ENCODE results near the gene KCNC1.

The KCNC1 gene

GRCh38 chr11:17805873-17806272 is 71.3 kb downstream of the KCNC1 start:
- no peak overlapping the region for H3K27ac ChIP-seq (ENCODE audit: low read depth, low read length)
- H3K4me3 ChIP-seq (ENCODE audit: low read depth in 1 of 2, low read length in 2 of 2): no peak overlapping the region
- H3K9me3 ChIP-seq (ENCODE audit: low read length): no peaks in the 10 kb centered on the region
- no peaks in the 10 kb centered on the region for H3K36me3 ChIP-seq (ENCODE audit: insufficient read depth, low read length)
- H3K9ac ChIP-seq (ENCODE audit: low read length): no peak overlapping the region
- H3K4me1 ChIP-seq (ENCODE audit: insufficient read depth, low read length): no peaks in the 10 kb centered on the region
- H3K27me3 ChIP-seq (ENCODE audit: control insufficient read depth in 1 of 2, insufficient read depth in 2 of 2, low read length in 2 of 2): no peaks in the 10 kb centered on the region

- Histone ChIP-seq H3K9ac (ENCODE audit: low read length) (no peak overlapping the region), H3K27me3 (ENCODE audit: control insufficient read depth in 1 of 2, insufficient read depth in 2 of 2, low read length in 2 of 2) (no peaks in the 10 kb centered on the region), H3K4me3 (ENCODE audit: low read depth in 1 of 2, low read length in 2 of 2) (no peak overlapping the region), H3K27ac (ENCODE audit: low read depth, low read length) (no peak overlapping the region), H3K9me3 (ENCODE audit: low read length) (no peaks in the 10 kb centered on the region), H3K4me1 (ENCODE audit: insufficient read depth, low read length) (peaks cover 4% of the 10 kb centered on the region), H3K36me3 (ENCODE audit: insufficient read depth, low read length) (no peaks in the 10 kb centered on the region)
These were observed 72.5 kb downstream of the KCNC1 start for GRCh38 chr11:17807034-17807433.

- Histone ChIP-seq H3K27me3 (ENCODE audit: control insufficient read depth in 1 of 2, insufficient read depth in 2 of 2, low read length in 2 of 2) (no peaks in the 10 kb centered on the region), H3K9me3 (ENCODE audit: low read length) (no peaks in the 10 kb centered on the region), H3K9ac (ENCODE audit: low read length) (no peak overlapping the region), H3K4me1 (ENCODE audit: insufficient read depth, low read length) (peaks cover 22% of the 10 kb centered on the region), H3K36me3 (ENCODE audit: insufficient read depth, low read length) (no peaks in the 10 kb centered on the region), H3K4me3 (ENCODE audit: low read depth in 1 of 2, low read length in 2 of 2) (no peak overlapping the region), H3K27ac (ENCODE audit: low read depth, low read length) (no peak overlapping the region)
These were observed 75.5 kb downstream of the KCNC1 start for GRCh38 chr11:17810041-17810440.

GRCh38 chr11:17810746-17811145 is 76.2 kb downstream of the KCNC1 start:
- Histone ChIP-seq H3K36me3 (ENCODE audit: insufficient read depth, low read length) (no peaks in the 10 kb centered on the region), H3K27me3 (ENCODE audit: control insufficient read depth in 1 of 2, insufficient read depth in 2 of 2, low read length in 2 of 2) (no peaks in the 10 kb centered on the region), H3K4me1 (ENCODE audit: insufficient read depth, low read length) (peaks cover 22% of the 10 kb centered on the region), H3K27ac (ENCODE audit: low read depth, low read length) (no peak overlapping the region), H3K9ac (ENCODE audit: low read length) (no peak overlapping the region), H3K9me3 (ENCODE audit: low read length) (no peaks in the 10 kb centered on the region), H3K4me3 (ENCODE audit: low read depth in 1 of 2, low read length in 2 of 2) (no peak overlapping the region)

GRCh38 chr11:17811352-17811751 is 76.8 kb downstream of the KCNC1 start:
- Histone ChIP-seq H3K27me3 (ENCODE audit: control insufficient read depth in 1 of 2, insufficient read depth in 2 of 2, low read length in 2 of 2) (no peaks in the 10 kb centered on the region), H3K9me3 (ENCODE audit: low read length) (no peaks in the 10 kb centered on the region), H3K9ac (ENCODE audit: low read length) (no peak overlapping the region), H3K36me3 (ENCODE audit: insufficient read depth, low read length) (no peaks in the 10 kb centered on the region), H3K27ac (ENCODE audit: low read depth, low read length) (no peak overlapping the region), H3K4me1 (ENCODE audit: insufficient read depth, low read length) (peaks cover 22% of the 10 kb centered on the region), H3K4me3 (ENCODE audit: low read depth in 1 of 2, low read length in 2 of 2) (no peak overlapping the region)

- Histone ChIP-seq H3K9me3 (ENCODE audit: low read length) (no peaks in the 10 kb centered on the region), H3K4me1 (ENCODE audit: insufficient read depth, low read length) (peaks cover 25% of the 10 kb centered on the region), H3K4me3 (ENCODE audit: low read depth in 1 of 2, low read length in 2 of 2) (no peak overlapping the region), H3K27ac (ENCODE audit: low read depth, low read length) (no peak overlapping the region), H3K36me3 (ENCODE audit: insufficient read depth, low read length) (no peaks in the 10 kb centered on the region), H3K9ac (ENCODE audit: low read length) (no peak overlapping the region), H3K27me3 (ENCODE audit: control insufficient read depth in 1 of 2, insufficient read depth in 2 of 2, low read length in 2 of 2) (no peaks in the 10 kb centered on the region)
These were observed 77.7 kb downstream of the KCNC1 start for GRCh38 chr11:17812091-17812864.

- peaks cover 25% of the 10 kb centered on the region for H3K4me1 ChIP-seq (ENCODE audit: insufficient read depth, low read length)
- H3K27ac ChIP-seq (ENCODE audit: low read depth, low read length): no peak overlapping the region
- H3K36me3 ChIP-seq (ENCODE audit: insufficient read depth, low read length): no peaks in the 10 kb centered on the region
- no peak overlapping the region for H3K4me3 ChIP-seq (ENCODE audit: low read depth in 1 of 2, low read length in 2 of 2)
- H3K27me3 ChIP-seq (ENCODE audit: control insufficient read depth in 1 of 2, insufficient read depth in 2 of 2, low read length in 2 of 2): no peaks in the 10 kb centered on the region
- no peak overlapping the region for H3K9ac ChIP-seq (ENCODE audit: low read length)
- H3K9me3 ChIP-seq (ENCODE audit: low read length): no peaks in the 10 kb centered on the region
These were observed 78.2 kb downstream of the KCNC1 start for GRCh38 chr11:17812865-17813187.

GRCh38 chr11:17813391-17814059 is 78.9 kb downstream of the KCNC1 start:
- peaks cover 25% of the 10 kb centered on the region for H3K4me1 ChIP-seq (ENCODE audit: insufficient read depth, low read length)
- H3K27ac ChIP-seq (ENCODE audit: low read depth, low read length): no peak overlapping the region
- no peaks in the 10 kb centered on the region for H3K9me3 ChIP-seq (ENCODE audit: low read length)
- H3K4me3 ChIP-seq (ENCODE audit: low read depth in 1 of 2, low read length in 2 of 2): no peak overlapping the region
- H3K36me3 ChIP-seq (ENCODE audit: insufficient read depth, low read length): no peaks in the 10 kb centered on the region
- H3K27me3 ChIP-seq (ENCODE audit: control insufficient read depth in 1 of 2, insufficient read depth in 2 of 2, low read length in 2 of 2): no peaks in the 10 kb centered on the region
- H3K9ac ChIP-seq (ENCODE audit: low read length): no peak overlapping the region

- Histone ChIP-seq H3K27ac (ENCODE audit: low read depth, low read length) (no peak overlapping the region), H3K36me3 (ENCODE audit: insufficient read depth, low read length) (no peaks in the 10 kb centered on the region), H3K9me3 (ENCODE audit: low read length) (no peaks in the 10 kb centered on the region), H3K4me1 (ENCODE audit: insufficient read depth, low read length) (peaks cover 25% of the 10 kb centered on the region), H3K9ac (ENCODE audit: low read length) (no peak overlapping the region), H3K27me3 (ENCODE audit: control insufficient read depth in 1 of 2, insufficient read depth in 2 of 2, low read length in 2 of 2) (no peaks in the 10 kb centered on the region), H3K4me3 (ENCODE audit: low read depth in 1 of 2, low read length in 2 of 2) (no peak overlapping the region)
These were observed 80.0 kb downstream of the KCNC1 start for GRCh38 chr11:17814546-17814945.

- Histone ChIP-seq H3K9me3 (ENCODE audit: low read length) (no peaks in the 10 kb centered on the region), H3K4me1 (ENCODE audit: insufficient read depth, low read length) (peaks cover 25% of the 10 kb centered on the region), H3K36me3 (ENCODE audit: insufficient read depth, low read length) (no peaks in the 10 kb centered on the region), H3K9ac (ENCODE audit: low read length) (no peak overlapping the region), H3K27me3 (ENCODE audit: control insufficient read depth in 1 of 2, insufficient read depth in 2 of 2, low read length in 2 of 2) (no peaks in the 10 kb centered on the region), H3K4me3 (ENCODE audit: low read depth in 1 of 2, low read length in 2 of 2) (no peak overlapping the region), H3K27ac (ENCODE audit: low read depth, low read length) (no peak overlapping the region)
These were observed 81.8 kb downstream of the KCNC1 start for GRCh38 chr11:17816232-17816931.

GRCh38 chr11:17821648-17822400 is 87.2 kb downstream of the KCNC1 start:
- H3K27ac ChIP-seq (ENCODE audit: low read depth, low read length): no peak overlapping the region

More at GRCh38 chr11:17821648-17822400, 87.2 kb downstream of the KCNC1 start:
- Histone ChIP-seq H3K9me3 (ENCODE audit: low read length) (no peaks in the 10 kb centered on the region), H3K4me1 (ENCODE audit: insufficient read depth, low read length) (peaks cover 6% of the 10 kb centered on the region), H3K4me3 (ENCODE audit: low read depth in 1 of 2, low read length in 2 of 2) (no peak overlapping the region), H3K36me3 (ENCODE audit: insufficient read depth, low read length) (no peaks in the 10 kb centered on the region), H3K27me3 (ENCODE audit: control insufficient read depth in 1 of 2, insufficient read depth in 2 of 2, low read length in 2 of 2) (no peaks in the 10 kb centered on the region), H3K9ac (ENCODE audit: low read length) (no peak overlapping the region)
